Ishikawa (cell line): ENCODE results near the gene MLLT3.

ENCODE experiments used
- CEBPB ChIP-seq: IDR thresholded peaks from 2 replicates; pipeline ENCODE4 v1.6.1; 2012
- CREB1 ChIP-seq: IDR thresholded peaks from 2 replicates; pipeline ENCODE4 v1.6.1; 2012; ENCODE audit warnings: low read depth
- EGR1 ChIP-seq: IDR thresholded peaks from 2 replicates; pipeline ENCODE4 v1.6.1; 2012
- EP300 ChIP-seq: IDR thresholded peaks from 2 replicates; pipeline ENCODE4 v1.6.1; 2012; ENCODE audit warnings: borderline replicate concordance
- FOXM1 ChIP-seq: IDR thresholded peaks from 2 replicates; pipeline ENCODE4 v1.6.1; 2012; ENCODE audit warnings: low read depth, borderline replicate concordance
- MAX ChIP-seq: IDR thresholded peaks from 2 replicates; pipeline ENCODE4 v1.6.1; 2012
- NFIC ChIP-seq: IDR thresholded peaks from 2 replicates; pipeline ENCODE4 v1.6.1; 2012
- RAD21 ChIP-seq: IDR thresholded peaks from 2 replicates; pipeline ENCODE4 v1.6.1; 2012; ENCODE audit warnings: low read depth
- REST ChIP-seq: IDR thresholded peaks from 2 replicates; pipeline ENCODE4 v1.6.1; 2012; ENCODE audit warnings: low read depth, mild to moderate bottlenecking
- TAF1 ChIP-seq: IDR thresholded peaks from 2 replicates; pipeline ENCODE4 v1.6.1; 2012; ENCODE audit warnings: low read depth, mild to moderate bottlenecking
- TCF12 ChIP-seq: IDR thresholded peaks from 2 replicates; pipeline ENCODE4 v1.6.1; 2012; ENCODE audit warnings: low read depth
- TEAD4 ChIP-seq: IDR thresholded peaks from 2 replicates; pipeline ENCODE4 v1.6.1; 2012
- YY1 ChIP-seq: IDR thresholded peaks from 2 replicates; pipeline ENCODE4 v1.6.1; 2012; ENCODE audit warnings: low read depth
- ZBTB7A ChIP-seq: IDR thresholded peaks from 2 replicates; pipeline ENCODE4 v1.6.1; 2012; ENCODE audit warnings: low read depth
- TF ChIP-seq, protein P1 (sequence below): IDR thresholded peaks from 2 replicates; pipeline ENCODE4 v1.6.1; 2012

MLLT3 gene

DNA sequence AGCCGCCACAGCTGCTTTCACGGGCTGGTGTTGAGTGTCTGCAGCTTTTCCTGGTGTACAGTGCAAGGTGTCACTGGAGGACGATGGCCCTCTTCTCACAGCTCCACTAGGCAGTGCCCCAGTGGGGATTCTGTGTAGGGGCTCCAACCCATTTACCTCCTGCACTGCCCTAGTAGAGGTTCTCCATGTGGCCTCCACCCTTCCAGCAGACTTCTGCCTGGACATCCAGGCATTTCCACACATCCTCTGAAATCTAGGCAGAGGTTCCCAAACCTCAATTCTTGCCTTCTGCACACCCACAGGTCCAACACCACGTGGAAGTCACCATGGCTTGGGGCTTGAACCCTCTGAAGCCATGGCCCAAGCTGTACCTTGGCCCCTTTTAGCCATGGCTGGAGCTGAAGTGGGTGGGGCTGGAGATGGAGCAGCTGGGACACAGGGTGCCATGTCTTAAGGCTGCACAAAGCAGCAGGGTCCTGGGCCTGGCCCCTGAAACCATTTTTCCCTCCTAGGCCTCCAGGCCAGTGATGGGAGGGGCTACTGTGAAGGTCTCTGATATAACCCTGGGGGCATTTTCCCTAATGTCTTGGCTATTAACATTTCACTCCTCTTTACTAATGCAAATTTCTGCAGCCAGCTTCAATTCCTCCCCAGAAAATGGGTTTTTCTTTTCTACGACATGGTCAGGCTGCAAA, 82.0 kb downstream of the MLLT3 start:
- TF ChIP-seq TCF12 (no peak), EGR1 (no peak), EP300 (no peak)

- TF ChIP-seq EP300 (no peak), EGR1 (no peak), TAF1 (no peak), YY1 (no peak), ZBTB7A (no peak), TEAD4 (no peak), NFIC (no peak), FOXM1 (no peak), MAX (no peak), CEBPB (no peak)
- TF ChIP-seq, protein P1, sequence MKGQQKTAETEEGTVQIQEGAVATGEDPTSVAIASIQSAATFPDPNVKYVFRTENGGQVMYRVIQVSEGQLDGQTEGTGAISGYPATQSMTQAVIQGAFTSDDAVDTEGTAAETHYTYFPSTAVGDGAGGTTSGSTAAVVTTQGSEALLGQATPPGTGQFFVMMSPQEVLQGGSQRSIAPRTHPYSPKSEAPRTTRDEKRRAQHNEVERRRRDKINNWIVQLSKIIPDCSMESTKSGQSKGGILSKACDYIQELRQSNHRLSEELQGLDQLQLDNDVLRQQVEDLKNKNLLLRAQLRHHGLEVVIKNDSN: no peak
These were observed 83.3 kb downstream of the MLLT3 start for GRCh38 chr9:20538956-20539355.

DNA sequence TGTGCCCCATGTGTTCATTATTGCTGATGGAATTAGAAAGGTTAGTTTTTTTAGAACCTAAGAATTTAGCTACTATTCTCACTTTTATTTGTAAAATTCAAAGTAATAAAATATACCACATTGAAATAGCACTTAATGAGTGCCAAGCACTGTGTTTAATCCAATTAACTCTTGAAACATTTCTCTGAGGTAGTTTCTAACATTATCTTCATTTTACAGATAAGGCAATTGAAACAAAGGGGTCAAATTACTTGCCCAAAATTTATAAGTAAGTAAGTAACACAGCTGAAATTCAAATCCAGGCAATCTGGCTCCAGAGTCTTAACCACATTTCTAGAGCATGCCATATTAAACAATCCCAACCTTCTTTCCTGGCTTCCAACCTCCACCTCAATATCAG, 84.2 kb downstream of the MLLT3 start:
- TF ChIP-seq EP300: no peak
- TF ChIP-seq YY1: no peak
- TF ChIP-seq REST: no peak
- no peak for TF ChIP-seq RAD21
- TF ChIP-seq, protein P1: no peak
- no peak for TF ChIP-seq EGR1
- no peak for TF ChIP-seq ZBTB7A
- TF ChIP-seq MAX: no peak
- no peak for TF ChIP-seq NFIC
- no peak for TF ChIP-seq CEBPB
- no peak for TF ChIP-seq TAF1
- TF ChIP-seq CREB1: no peak
- TF ChIP-seq FOXM1: no peak
- no peak for TF ChIP-seq TEAD4
- no peak for TF ChIP-seq TCF12

GRCh38 chr9:20537294-20537693, 85.0 kb downstream of the MLLT3 start:
- TF ChIP-seq, protein P1: no peak
- TF ChIP-seq REST (no peak), CEBPB (no peak), TAF1 (no peak), EGR1 (no peak), CREB1 (no peak), NFIC (no peak), TEAD4 (no peak), MAX (no peak)

DNA sequence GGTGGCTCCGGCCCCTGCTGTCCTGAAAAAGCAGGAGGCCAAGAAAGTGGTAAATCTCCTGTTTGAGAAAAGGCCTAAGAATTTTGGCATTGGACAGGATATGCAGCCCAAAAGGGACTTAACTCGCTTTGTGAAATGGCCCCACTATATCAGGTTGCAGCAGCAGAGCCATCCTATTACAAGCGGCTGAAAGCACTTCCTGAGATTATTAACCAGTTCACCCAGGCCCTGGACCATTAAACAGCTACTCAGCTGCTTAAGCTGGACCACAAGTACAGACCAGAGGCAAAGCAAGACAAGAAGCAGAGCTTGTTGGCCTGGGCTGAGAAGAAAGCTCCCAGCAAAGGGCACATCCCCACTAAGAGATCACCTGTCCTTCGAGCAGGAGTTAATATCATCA, 89.7 kb downstream of the MLLT3 start:
- TF ChIP-seq EGR1: no peak
- TF ChIP-seq, protein P1: no peak
- no peak for TF ChIP-seq TEAD4
- TF ChIP-seq ZBTB7A: no peak
- no peak for TF ChIP-seq FOXM1
- no peak for TF ChIP-seq NFIC
- TF ChIP-seq TCF12: no peak
- no peak for TF ChIP-seq CEBPB
- TF ChIP-seq MAX: no peak
- no peak for TF ChIP-seq EP300
- no peak for TF ChIP-seq YY1
- TF ChIP-seq RAD21: no peak
- TF ChIP-seq CREB1: no peak
- no peak for TF ChIP-seq TAF1
- no peak for TF ChIP-seq REST
